Measurements from ENCODE around the gene IGSF21.

IGSF21 gene

GRCh38 chr1:18265641-18266040 is 158.0 kb downstream of the IGSF21 start:
- Histone ChIP-seq H3K27me3 (replicated peaks; ENCODE audit: control insufficient read depth, insufficient read depth, low read length) (no peaks in the 10 kb centered on the region; the same call in 1 of the 2 replicates), H3K4me3 (replicated peaks; ENCODE audit: low read depth, low read length) (no peak overlapping the region), H3K36me3 (ENCODE audit: control insufficient read depth, insufficient read depth, low read length) (no peaks in the 10 kb centered on the region)
- no peak for DNase-seq (ENCODE audit: extremely low read depth, insufficient read length)
- no peak for TF ChIP-seq CTCF (IDR thresholded peaks at IDR 0.05; ENCODE audit: insufficient read depth, low read length, poor library complexity, severe bottlenecking)

GRCh38 chr1:18266391-18266790 is 158.8 kb downstream of the IGSF21 start:
- no peaks in the 10 kb centered on the region for H3K36me3 ChIP-seq (ENCODE audit: control insufficient read depth, insufficient read depth, low read length)
- no peak overlapping the region for H3K4me3 ChIP-seq (replicated peaks; ENCODE audit: low read depth, low read length)
- no peak for DNase-seq (ENCODE audit: extremely low read depth, insufficient read length)
- no peaks in the 10 kb centered on the region; the same call in 1 of the 2 replicates for H3K27me3 ChIP-seq (replicated peaks; ENCODE audit: control insufficient read depth, insufficient read depth, low read length)
- TF ChIP-seq CTCF (IDR thresholded peaks at IDR 0.05; ENCODE audit: insufficient read depth, low read length, poor library complexity, severe bottlenecking): no peak

GRCh38 chr1:18271336-18271735 is 163.7 kb downstream of the IGSF21 start:
- no peak for DNase-seq (ENCODE audit: extremely low read depth, insufficient read length)
- no peaks in the 10 kb centered on the region for H3K36me3 ChIP-seq (ENCODE audit: control insufficient read depth, insufficient read depth, low read length)
- H3K27me3 ChIP-seq (replicated peaks; ENCODE audit: control insufficient read depth, insufficient read depth, low read length): no peaks in the 10 kb centered on the region; the same call in 1 of the 2 replicates
- TF ChIP-seq CTCF (IDR thresholded peaks at IDR 0.05; ENCODE audit: insufficient read depth, low read length, poor library complexity, severe bottlenecking): no peak
- H3K4me3 ChIP-seq (replicated peaks; ENCODE audit: low read depth, low read length): no peak overlapping the region

GRCh38 chr1:18278946-18279345 is 171.3 kb downstream of the IGSF21 start:
- TF ChIP-seq CTCF (IDR thresholded peaks at IDR 0.05; ENCODE audit: insufficient read depth, low read length, poor library complexity, severe bottlenecking): no peak
- no peaks in the 10 kb centered on the region for H3K27me3 ChIP-seq (replicated peaks; ENCODE audit: control insufficient read depth, insufficient read depth, low read length)
- no peaks in the 10 kb centered on the region for H3K36me3 ChIP-seq (ENCODE audit: control insufficient read depth, insufficient read depth, low read length)
- no peak for DNase-seq (ENCODE audit: extremely low read depth, insufficient read length)
- no peak overlapping the region for H3K4me3 ChIP-seq (replicated peaks; ENCODE audit: low read depth, low read length)

- H3K36me3 ChIP-seq (ENCODE audit: control insufficient read depth, insufficient read depth, low read length): no peaks in the 10 kb centered on the region
- no peak for DNase-seq (ENCODE audit: extremely low read depth, insufficient read length)
- H3K4me3 ChIP-seq (replicated peaks; ENCODE audit: low read depth, low read length): no peak overlapping the region
- TF ChIP-seq CTCF (IDR thresholded peaks at IDR 0.05; ENCODE audit: insufficient read depth, low read length, poor library complexity, severe bottlenecking): no peak
- H3K27me3 ChIP-seq (replicated peaks; ENCODE audit: control insufficient read depth, insufficient read depth, low read length): no peaks in the 10 kb centered on the region
Measured at GRCh38 chr1:18279351-18280074, 171.9 kb downstream of the IGSF21 start.

Measured in GM06990 (cell line).